NT2/D1 (cell line): ENCODE measurements around the gene CACNG8.

Experiments used
- DNase-seq: peaks from one replicate; pipeline ENCODE4 v3.0.0-alpha.2; 2011; ENCODE audit warnings: low read depth, low spot score
- H3K27me3 ChIP-seq: 2 replicates; pipeline ENCODE4 v1.6.0; 2011; ENCODE audit warnings: mild to moderate bottlenecking; ENCODE audit not compliant: insufficient read length, insufficient read depth
- H3K36me3 ChIP-seq: 2 replicates; pipeline ENCODE4 v1.6.1; 2011; ENCODE audit warnings: mild to moderate bottlenecking, low read length, mixed read lengths; ENCODE audit not compliant: insufficient read depth, insufficient read length
- H3K4me1 ChIP-seq: 2 replicates; pipeline ENCODE4 v1.5.1; 2011; ENCODE audit not compliant: insufficient read depth, insufficient read length
- H3K4me3 ChIP-seq: 2 replicates; pipeline ENCODE4 v1.5.1; 2011; ENCODE audit warnings: low read depth; ENCODE audit not compliant: insufficient read length
- H3K9ac ChIP-seq: 2 replicates; pipeline ENCODE4 v1.6.0; 2011; ENCODE audit warnings: low read depth; ENCODE audit not compliant: insufficient read length
- H3K9me3 ChIP-seq: 2 replicates; pipeline ENCODE4 v1.5.1; 2011; ENCODE audit warnings: mild to moderate bottlenecking, low read length; ENCODE audit not compliant: insufficient read depth
- SUZ12 ChIP-seq: IDR thresholded peaks from 2 replicates; pipeline ENCODE4 v1.6.1; 2011; ENCODE audit not compliant: insufficient read length, insufficient read depth; ENCODE audit errors: extremely low read depth
- YY1 ChIP-seq: IDR thresholded peaks from 2 replicates; pipeline ENCODE4 v1.6.1; 2011; ENCODE audit not compliant: insufficient read length, insufficient read depth
- ZNF274 ChIP-seq: IDR thresholded peaks from 2 replicates; pipeline ENCODE4 v1.6.1; 2011; ENCODE audit warnings: mild to moderate bottlenecking, low read depth, low read length

Gene CACNG8

GRCh38 chr19:53988981-53989380, 26.2 kb downstream of the CACNG8 start:
- Histone ChIP-seq H3K9me3 (no peaks in the 10 kb centered on the region), H3K27me3 (peaks cover 19% of the 10 kb centered on the region), H3K4me1 (peaks cover 13% of the 10 kb centered on the region), H3K36me3 (no peaks in the 10 kb centered on the region), H3K4me3 (no peak overlapping the region), H3K9ac (no peak overlapping the region)
- no peak for DNase-seq
- no peak for TF ChIP-seq YY1

GRCh38 chr19:53989600-53990533, 27.1 kb downstream of the CACNG8 start:
- no peaks in the 10 kb centered on the region for H3K36me3 ChIP-seq
- H3K4me1 ChIP-seq = peaks cover 13% of the 10 kb centered on the region
- TF ChIP-seq ZNF274 (no peak), SUZ12 (no peak), YY1 (no peak)
- H3K9ac ChIP-seq = peak overlapping the region; percentile 42
- no peak overlapping the region for H3K4me3 ChIP-seq
- H3K27me3 ChIP-seq = peaks cover 27% of the 10 kb centered on the region
- no peaks in the 10 kb centered on the region for H3K9me3 ChIP-seq
- DNase-seq = no peak

GRCh38 chr19:53991224-53992113, 28.7 kb downstream of the CACNG8 start, which contains the start of gene CACNG6:
Gene CACNG6, plus strand, starts transcription at chr19:53991637. Its CDS starts 1,241 bp downstream, at chr19:53992878.
- Histone ChIP-seq H3K9me3 (no peaks in the 10 kb centered on the region), H3K4me1 (peaks cover 11% of the 10 kb centered on the region), H3K4me3 (peak within 1 kb of the TSS; percentile 32), H3K9ac (peak within 1 kb of the TSS; percentile 80), H3K27me3 (peaks cover 40% of the 10 kb centered on the region), H3K36me3 (no peaks in the 10 kb centered on the region)
- no peak for DNase-seq
- no peak for TF ChIP-seq YY1

GRCh38 chr19:53992211-53992610, 29.5 kb downstream of the CACNG8 start:
- peaks cover 11% of the 10 kb centered on the region for H3K4me1 ChIP-seq
- H3K27me3 ChIP-seq = peaks cover 41% of the 10 kb centered on the region
- H3K9ac ChIP-seq = peak overlapping the region; percentile 80
- TF ChIP-seq ZNF274 = no peak
- TF ChIP-seq SUZ12 = no peak
- no peak for TF ChIP-seq YY1
- H3K4me3 ChIP-seq = no peak overlapping the region
- no peaks in the 10 kb centered on the region for H3K36me3 ChIP-seq
- no peak for DNase-seq
- no peaks in the 10 kb centered on the region for H3K9me3 ChIP-seq

- no peaks in the 10 kb centered on the region for H3K36me3 ChIP-seq
- H3K9me3 ChIP-seq = no peaks in the 10 kb centered on the region
- no peak overlapping the region for H3K4me3 ChIP-seq
- H3K27me3 ChIP-seq = peaks cover 44% of the 10 kb centered on the region
- no peak overlapping the region for H3K9ac ChIP-seq
- DNase-seq = no peak
- no peak for TF ChIP-seq SUZ12
- no peak for TF ChIP-seq YY1
- TF ChIP-seq ZNF274 = no peak
- H3K4me1 ChIP-seq = peaks cover 11% of the 10 kb centered on the region
Observed at GRCh38 chr19:53992815-53993214, 30.1 kb downstream of the CACNG8 start.

GRCh38 chr19:53993448-53993847, 30.7 kb downstream of the CACNG8 start:
- DNase-seq = no peak
- TF ChIP-seq YY1 = no peak
- no peak for TF ChIP-seq SUZ12
- no peak for TF ChIP-seq ZNF274
- Histone ChIP-seq H3K36me3 (no peaks in the 10 kb centered on the region), H3K4me3 (no peak overlapping the region), H3K9ac (no peak overlapping the region), H3K27me3 (peaks cover 44% of the 10 kb centered on the region), H3K4me1 (peaks cover 11% of the 10 kb centered on the region), H3K9me3 (no peaks in the 10 kb centered on the region)

- H3K9me3 ChIP-seq = no peaks in the 10 kb centered on the region
- no peak for DNase-seq
- no peak for TF ChIP-seq YY1
- TF ChIP-seq SUZ12 = no peak
- no peak for TF ChIP-seq ZNF274
- peaks cover 56% of the 10 kb centered on the region for H3K27me3 ChIP-seq
- H3K4me1 ChIP-seq = peaks cover 9% of the 10 kb centered on the region
- H3K4me3 ChIP-seq = no peak overlapping the region
- H3K36me3 ChIP-seq = no peaks in the 10 kb centered on the region
- no peak overlapping the region for H3K9ac ChIP-seq
Observed at GRCh38 chr19:53994811-53995210, 32.1 kb downstream of the CACNG8 start.
